ENCODE data around the gene CXCL13. TPM values are rescaled to one million over a fixed set of nuclear protein-coding genes. Genes with fewer than 3 reads are reported as not detected.

Gene CXCL13
- total RNA-seq, 4 donors from 2014 or later, result 0.34 TPM; not detected in 3

- no peak for DNase-seq (ENCODE audit: low spot score in 2 of 2)
- WGBS, 2 donors, result 69 to 70% methylated on average over 5 of the region's 5 CpGs
- intact Hi-C loops (cut with DNase I; ENCODE audit: low total_unique reads), result no loop called here
- no peak overlapping the region for H3K4me3 ChIP-seq (ENCODE audit: low read depth, poor library complexity, severe bottlenecking)
- TF ChIP-seq POLR2A (IDR thresholded peaks at IDR 0.05) (no peak), CTCF (IDR thresholded peaks at IDR 0.05) (no peak)
Observed at GRCh38 chr4:77615153-77615552, 9.5 kb downstream of the CXCL13 start.

DNA sequence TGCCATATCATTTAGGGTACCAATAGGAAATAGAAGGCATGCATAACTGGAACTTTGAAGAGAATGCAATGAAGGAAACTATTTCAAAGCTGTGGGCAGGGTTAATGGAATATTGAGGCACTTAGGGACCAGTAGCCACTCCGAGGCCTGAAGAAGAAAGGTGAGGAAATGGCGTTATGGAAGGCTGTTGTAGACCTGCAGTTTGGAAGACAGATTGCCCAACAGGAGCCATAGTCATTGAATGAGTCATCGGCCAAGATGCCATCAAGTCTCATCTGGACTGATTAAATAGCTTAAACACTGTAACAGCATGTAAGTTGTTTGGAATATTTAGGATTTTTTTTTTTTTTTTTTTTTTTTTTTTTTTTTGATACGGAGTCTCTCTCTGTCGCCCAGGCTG, 11.6 kb downstream of the CXCL13 start:
- no peak for DNase-seq (ENCODE audit: low spot score in 2 of 2)
- 85 to 92% methylated on average over 4 to 5 of the region's 5 CpGs for WGBS, 2 donors
- no peak overlapping the region for H3K4me3 ChIP-seq (ENCODE audit: low read depth, poor library complexity, severe bottlenecking)
- TF ChIP-seq CTCF (IDR thresholded peaks at IDR 0.05) (no peak), POLR2A (IDR thresholded peaks at IDR 0.05) (no peak)
- intact Hi-C loops (cut with DNase I; ENCODE audit: low total_unique reads), result no loop called here

DNA sequence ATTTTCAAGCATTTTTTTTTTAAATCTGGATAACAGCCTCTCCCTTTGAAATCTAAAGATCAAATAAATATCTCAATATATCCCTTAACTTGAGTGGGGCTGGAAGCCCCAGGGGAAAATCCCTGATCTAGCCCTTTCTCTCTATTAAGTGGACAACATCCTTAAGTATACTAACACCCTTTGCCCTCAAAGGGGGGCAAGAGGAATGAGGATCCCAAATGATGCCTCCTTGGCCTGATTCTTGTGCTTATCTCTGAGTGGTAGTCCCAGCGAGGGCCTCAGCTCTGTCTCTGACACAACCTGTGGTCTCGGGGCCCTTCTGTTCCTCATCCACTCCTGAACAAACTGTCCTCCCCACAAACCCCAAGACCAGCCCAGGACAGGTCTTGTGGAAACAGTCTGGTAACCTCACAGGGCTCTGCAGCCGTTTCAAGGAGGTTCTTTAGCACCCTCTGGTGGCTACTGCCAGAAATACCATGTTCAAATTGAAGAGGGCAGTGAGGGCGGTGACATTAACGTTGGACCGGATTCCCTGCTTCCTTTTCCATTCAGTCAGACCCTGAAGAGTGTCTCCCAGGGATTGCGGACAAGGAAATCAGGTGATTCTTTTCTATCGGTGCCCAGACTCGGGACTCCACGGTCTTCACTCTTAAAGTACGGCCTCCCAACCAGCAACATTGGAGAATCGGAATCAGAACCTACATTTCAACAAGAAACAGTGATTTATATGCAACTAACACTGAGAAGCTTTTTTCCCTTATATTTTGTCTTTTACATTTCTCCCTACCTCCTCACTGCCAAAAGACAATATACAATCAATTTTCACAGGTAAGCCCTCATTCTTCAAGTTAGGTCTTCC, 13.0 kb downstream of the CXCL13 start:
- H3K4me3 ChIP-seq (ENCODE audit: low read depth, poor library complexity, severe bottlenecking), result no peak overlapping the region
- intact Hi-C loops (cut with DNase I; ENCODE audit: low total_unique reads), result no loop called here
- TF ChIP-seq CTCF (IDR thresholded peaks at IDR 0.05), result no peak
- TF ChIP-seq POLR2A (IDR thresholded peaks at IDR 0.05), result no peak
- WGBS, 2 donors, result 11 to 13% methylated on average over 12 of the region's 12 CpGs
- DNase-seq (ENCODE audit: low spot score in 2 of 2), result peak; percentile 58 to 89

DNA sequence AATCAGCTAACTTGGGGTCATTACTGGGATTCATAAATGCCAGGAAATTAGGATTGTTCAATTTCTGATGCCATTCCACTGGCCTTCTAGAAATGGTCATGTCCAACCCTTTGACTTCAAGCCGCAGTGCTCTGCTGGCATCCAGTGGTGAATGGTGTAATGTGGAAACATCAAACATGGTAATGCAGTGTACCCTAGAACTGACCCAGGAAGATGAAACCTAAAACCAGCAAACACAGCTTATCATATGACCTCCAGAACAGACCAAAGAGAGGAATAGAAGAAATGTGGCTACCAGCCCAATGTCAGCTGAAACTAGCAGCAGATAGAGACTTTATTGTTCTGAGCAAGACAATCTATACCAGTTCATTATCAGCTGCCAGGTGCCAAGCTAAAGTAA, 13.8 kb downstream of the CXCL13 start:
- no peak for DNase-seq (ENCODE audit: low spot score in 2 of 2)
- H3K4me3 ChIP-seq (ENCODE audit: low read depth, poor library complexity, severe bottlenecking), result no peak overlapping the region
- intact Hi-C loops (cut with DNase I; ENCODE audit: low total_unique reads), result no loop called here
- WGBS, 2 donors, result 83% methylated on average over 1 of the region's 1 CpG
- TF ChIP-seq CTCF (IDR thresholded peaks at IDR 0.05), result no peak
- no peak for TF ChIP-seq POLR2A (IDR thresholded peaks at IDR 0.05)

- no peak overlapping the region for H3K4me3 ChIP-seq (ENCODE audit: low read depth, poor library complexity, severe bottlenecking)
- no peak for DNase-seq (ENCODE audit: low spot score in 2 of 2)
- intact Hi-C loops (cut with DNase I; ENCODE audit: low total_unique reads), result no loop called here
- TF ChIP-seq CTCF (IDR thresholded peaks at IDR 0.05) (no peak), POLR2A (IDR thresholded peaks at IDR 0.05) (no peak)
Observed at GRCh38 chr4:77621254-77621653, 15.6 kb downstream of the CXCL13 start.

GRCh38 chr4:77623091-77623490, 17.5 kb downstream of the CXCL13 start:
- TF ChIP-seq POLR2A (IDR thresholded peaks at IDR 0.05) (no peak), CTCF (IDR thresholded peaks at IDR 0.05) (no peak)
- H3K4me3 ChIP-seq (ENCODE audit: low read depth, poor library complexity, severe bottlenecking), result no peak overlapping the region
- intact Hi-C loops (cut with DNase I; ENCODE audit: low total_unique reads), result no loop called here
- no peak for DNase-seq (ENCODE audit: low spot score in 2 of 2)
- WGBS, 2 donors, result 62 to 66% methylated on average over 2 of the region's 2 CpGs

All from lower leg skin (tissue), 4 donors.